HG03103 (cell line): ENCODE results near the gene MLYCD.
"Not testable (repeated sequence)": the region's sequence is repeated elsewhere in the genome, so short reads cannot be mapped to it uniquely, and the experiment has no call there.

Experiments used
- ATAC-seq: cut with Tn5 transposase; IDR thresholded peaks from one replicate; pipeline ENCODE4 v1.9.1; 2021; ENCODE audit warnings: low read depth; ENCODE audit not compliant: unreplicated experiment

Gene MLYCD

GRCh38 chr16:83939266-83939855 is 40.4 kb downstream of the MLYCD start:
- no peak for ATAC-seq

GRCh38 chr16:83940119-83940518 is 41.2 kb downstream of the MLYCD start:
- no peak for ATAC-seq

- ATAC-seq: no peak
These were observed 41.9 kb downstream of the MLYCD start for GRCh38 chr16:83940630-83941378.

GRCh38 chr16:83941546-83941945 is 42.6 kb downstream of the MLYCD start:
- not testable (repeated sequence) for ATAC-seq

GRCh38 chr16:83942074-83942473 is 43.2 kb downstream of the MLYCD start:
- ATAC-seq: no peak

GRCh38 chr16:83942815-83943515 is 44.0 kb downstream of the MLYCD start:
- ATAC-seq: no peak

- ATAC-seq: no peak
These were observed 44.7 kb downstream of the MLYCD start for GRCh38 chr16:83943516-83944050.

GRCh38 chr16:83945587-83945986 is 46.7 kb downstream of the MLYCD start:
- no peak for ATAC-seq

GRCh38 chr16:83946154-83946780 is 47.4 kb downstream of the MLYCD start:
- no peak for ATAC-seq

GRCh38 chr16:83946781-83947566 is 48.1 kb downstream of the MLYCD start:
- ATAC-seq: no peak

- ATAC-seq: no peak
These were observed 48.8 kb downstream of the MLYCD start for GRCh38 chr16:83947642-83948234.

GRCh38 chr16:83948914-83949723 is 50.2 kb downstream of the MLYCD start:
- ATAC-seq: no peak

GRCh38 chr16:83949724-83950001 is 50.7 kb downstream of the MLYCD start:
- no peak for ATAC-seq

GRCh38 chr16:83950862-83951399 is 52.0 kb downstream of the MLYCD start:
- not testable (repeated sequence) for ATAC-seq

- ATAC-seq: no peak
These were observed 52.6 kb downstream of the MLYCD start for GRCh38 chr16:83951544-83951943.

- peak; percentile 10 for ATAC-seq
These were observed 53.6 kb downstream of the MLYCD start for GRCh38 chr16:83952587-83952939.

- peak; percentile 55 for ATAC-seq
These were observed 54.3 kb downstream of the MLYCD start, which contains the start of gene OSGIN1 for GRCh38 chr16:83952940-83953795. Gene OSGIN1, plus strand, starts transcription at chr16:83953240. Its CDS starts 4,432 bp downstream, at chr16:83957672.
